OCI-LY1 (cell line): ENCODE measurements around the gene GNAS-AS1.

Experiments
- H2AFZ ChIP-seq: fragments of 200-600 bp; sonication (generic), shearing (Covaris generic); 2 replicates; pipeline ENCODE4 v1.6.0; 2014; ENCODE audit warnings: antibody characterized with exemption, mild to moderate bottlenecking, low read length
- H3F3A ChIP-seq: fragments of 200-600 bp; sonication (generic), shearing (Covaris generic); 2 replicates; pipeline ENCODE4 v1.6.0; 2014; ENCODE audit warnings: mild to moderate bottlenecking, antibody characterized with exemption, low read length, moderate library complexity; ENCODE audit not compliant: insufficient read depth
- H3K27ac ChIP-seq: fragments of 200-600 bp; sonication (generic); 2 replicates; pipeline ENCODE4 v1.5.1; 2014; ENCODE audit warnings: low read length, mixed run types, mild to moderate bottlenecking, low read depth; ENCODE audit not compliant: poor library complexity, severe bottlenecking
- H3K27me3 ChIP-seq: fragments of 200-600 bp; sonication (generic); 2 replicates; pipeline ENCODE4 v1.6.0; 2014; ENCODE audit warnings: antibody characterized with exemption, mild to moderate bottlenecking, low read length, moderate library complexity; ENCODE audit not compliant: insufficient read depth
- H3K36me3 ChIP-seq: fragments of 200-600 bp; sonication (generic); 2 replicates; pipeline ENCODE4 v1.6.1; 2014; ENCODE audit warnings: mild to moderate bottlenecking, antibody characterized with exemption, low read length, moderate library complexity, mixed read lengths; ENCODE audit not compliant: insufficient read depth
- H3K4me1 ChIP-seq: fragments of 200-600 bp; sonication (generic); 2 replicates; pipeline ENCODE4 v1.5.1; 2014; ENCODE audit warnings: mild to moderate bottlenecking, low read length, moderate library complexity; ENCODE audit not compliant: insufficient read depth, severe bottlenecking
- H3K4me2 ChIP-seq: fragments of 200-600 bp; sonication (generic), shearing (Covaris generic); 2 replicates; pipeline ENCODE4 v1.6.1; 2014; ENCODE audit warnings: low read length
- H3K4me3 ChIP-seq: fragments of 200-600 bp; sonication (generic); 2 replicates; pipeline ENCODE4 v1.5.1; 2014; ENCODE audit warnings: low read length, low read depth, mild to moderate bottlenecking, mixed read lengths; ENCODE audit not compliant: poor library complexity, severe bottlenecking
- H3K79me2 ChIP-seq: fragments of 200-600 bp; shearing (Covaris generic); 2 replicates; pipeline ENCODE4 v1.6.1; 2016; ENCODE audit warnings: mixed run types, low read length, mixed read lengths; ENCODE audit not compliant: insufficient read depth
- H3K9ac ChIP-seq: fragments of 200-600 bp; sonication (generic), shearing (Covaris generic); 2 replicates; pipeline ENCODE4 v1.6.1; 2014; ENCODE audit warnings: mild to moderate bottlenecking, low read length, mixed read lengths
- H3K9me2 ChIP-seq: fragments of 200-600 bp; sonication (generic), shearing (Covaris generic); 2 replicates; pipeline ENCODE4 v1.6.1; 2014; ENCODE audit warnings: low read depth, mild to moderate bottlenecking, low read length, mixed read lengths
- H3K9me3 ChIP-seq: fragments of 200-600 bp; shearing (Covaris generic); 2 replicates; pipeline ENCODE4 v1.6.1; 2014; ENCODE audit warnings: low read length, mixed read lengths
- H4K20me1 ChIP-seq: fragments of 200-600 bp; sonication (generic), shearing (Covaris generic); 2 replicates; pipeline ENCODE4 v1.6.0; 2016; ENCODE audit warnings: mild to moderate bottlenecking, low read length; ENCODE audit not compliant: insufficient read depth
- EZH2 ChIP-seq: fragments of 200-600 bp; sonication (generic), shearing (Covaris generic); IDR thresholded peaks from 2 replicates; pipeline ENCODE4 v1.8.0; 2017; ENCODE audit warnings: borderline replicate concordance, mixed run types, mild to moderate bottlenecking, antibody characterized with exemption, low read length, moderate library complexity, mixed read lengths
- TF ChIP-seq, protein P1 (sequence below): fragments of 200-600 bp; sonication (generic), shearing (Covaris generic); IDR thresholded peaks from 2 replicates; pipeline ENCODE4 v1.5.1; 2017; ENCODE audit warnings: mild to moderate bottlenecking, antibody characterized with exemption, low read length, moderate library complexity, mixed read lengths

GNAS-AS1 gene

GRCh38 chr20:58792426-58792825 lies 58.3 kb downstream of the GNAS-AS1 start:
- H3K27ac ChIP-seq = no peak overlapping the region
- no peak for TF ChIP-seq EZH2
- TF ChIP-seq, protein P1, sequence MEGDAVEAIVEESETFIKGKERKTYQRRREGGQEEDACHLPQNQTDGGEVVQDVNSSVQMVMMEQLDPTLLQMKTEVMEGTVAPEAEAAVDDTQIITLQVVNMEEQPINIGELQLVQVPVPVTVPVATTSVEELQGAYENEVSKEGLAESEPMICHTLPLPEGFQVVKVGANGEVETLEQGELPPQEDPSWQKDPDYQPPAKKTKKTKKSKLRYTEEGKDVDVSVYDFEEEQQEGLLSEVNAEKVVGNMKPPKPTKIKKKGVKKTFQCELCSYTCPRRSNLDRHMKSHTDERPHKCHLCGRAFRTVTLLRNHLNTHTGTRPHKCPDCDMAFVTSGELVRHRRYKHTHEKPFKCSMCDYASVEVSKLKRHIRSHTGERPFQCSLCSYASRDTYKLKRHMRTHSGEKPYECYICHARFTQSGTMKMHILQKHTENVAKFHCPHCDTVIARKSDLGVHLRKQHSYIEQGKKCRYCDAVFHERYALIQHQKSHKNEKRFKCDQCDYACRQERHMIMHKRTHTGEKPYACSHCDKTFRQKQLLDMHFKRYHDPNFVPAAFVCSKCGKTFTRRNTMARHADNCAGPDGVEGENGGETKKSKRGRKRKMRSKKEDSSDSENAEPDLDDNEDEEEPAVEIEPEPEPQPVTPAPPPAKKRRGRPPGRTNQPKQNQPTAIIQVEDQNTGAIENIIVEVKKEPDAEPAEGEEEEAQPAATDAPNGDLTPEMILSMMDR = no peak
- H2AFZ ChIP-seq = no peak overlapping the region
- H3K36me3 ChIP-seq = no peaks in the 10 kb centered on the region
- H3F3A ChIP-seq = no peaks in the 10 kb centered on the region
- H4K20me1 ChIP-seq = no peaks in the 10 kb centered on the region
- no peak overlapping the region for H3K4me3 ChIP-seq
- H3K79me2 ChIP-seq = no peaks in the 10 kb centered on the region
- H3K27me3 ChIP-seq = peaks cover 5% of the 10 kb centered on the region
- no peaks in the 10 kb centered on the region for H3K9me3 ChIP-seq
- no peaks in the 10 kb centered on the region for H3K9me2 ChIP-seq
- H3K4me2 ChIP-seq = no peak overlapping the region
- H3K9ac ChIP-seq = no peak overlapping the region
- no peaks in the 10 kb centered on the region for H3K4me1 ChIP-seq

- no peak overlapping the region for H3K4me2 ChIP-seq
- H3K9me3 ChIP-seq = no peaks in the 10 kb centered on the region
- H3K79me2 ChIP-seq = no peaks in the 10 kb centered on the region
- H3K9me2 ChIP-seq = no peaks in the 10 kb centered on the region
- no peaks in the 10 kb centered on the region for H3K4me1 ChIP-seq
- no peak overlapping the region for H3K9ac ChIP-seq
- no peak overlapping the region for H3K4me3 ChIP-seq
- no peak overlapping the region for H2AFZ ChIP-seq
- H3K36me3 ChIP-seq = no peaks in the 10 kb centered on the region
- TF ChIP-seq EZH2 = no peak
- TF ChIP-seq, protein P1 = no peak
- H3K27ac ChIP-seq = no peak overlapping the region
- H4K20me1 ChIP-seq = no peaks in the 10 kb centered on the region
- no peaks in the 10 kb centered on the region for H3F3A ChIP-seq
- peaks cover 5% of the 10 kb centered on the region for H3K27me3 ChIP-seq
These were observed 59.4 kb downstream of the GNAS-AS1 start for GRCh38 chr20:58791286-58791685.

DNA sequence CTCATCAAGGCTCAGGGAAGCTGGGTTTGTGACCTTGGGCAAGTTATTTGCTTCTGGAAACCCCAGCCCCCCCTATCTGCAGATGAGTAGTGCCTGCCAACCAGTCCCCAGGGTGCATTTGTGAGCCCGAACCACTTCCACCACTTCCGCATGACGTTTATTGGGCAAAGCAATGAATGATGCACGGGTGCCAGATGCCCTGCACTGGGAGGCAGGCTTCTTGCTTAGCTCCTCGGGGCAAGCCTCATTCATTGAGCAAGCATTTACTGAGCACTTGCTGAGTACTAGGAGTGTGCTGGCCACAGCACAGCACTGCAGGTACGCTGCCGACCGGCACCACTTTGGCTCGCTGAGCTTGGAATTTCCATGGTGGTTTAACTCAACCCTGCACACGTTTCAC lies 60.2 kb downstream of the GNAS-AS1 start:
- TF ChIP-seq, protein P1 = no peak
- TF ChIP-seq EZH2 = no peak
- Histone ChIP-seq H3K4me2 (no peak overlapping the region), H3K79me2 (no peaks in the 10 kb centered on the region), H3K27me3 (peaks cover 5% of the 10 kb centered on the region), H3K4me3 (no peak overlapping the region), H2AFZ (no peak overlapping the region), H3F3A (no peaks in the 10 kb centered on the region), H3K4me1 (no peaks in the 10 kb centered on the region), H3K27ac (no peak overlapping the region), H4K20me1 (no peaks in the 10 kb centered on the region), H3K9me2 (no peaks in the 10 kb centered on the region), H3K9ac (no peak overlapping the region), H3K36me3 (no peaks in the 10 kb centered on the region), H3K9me3 (no peaks in the 10 kb centered on the region)
